Mesangial cell (primary cell): ENCODE data around the gene LPIN2. TPM values are rescaled to one million over a fixed set of nuclear protein-coding genes. Genes with fewer than 3 reads are reported as not detected.

ENCODE experiments used
- total RNA-seq: library from RNA; depleted of rRNA; stranded (reverse); fragments of >200 nt; gene quantifications from 2 replicates; pipeline ENCODE4 v1.2.3, GENCODE V29; 2015

The LPIN2 gene
- 18.6 and 29.3 TPM in 2 replicates for total RNA-seq

GRCh38 chr18:3013024-3013804, at the start of gene LPIN2:
TSS of gene LPIN2 (minus strand) at chr18:3013144. CDS start at chr18:2960840, 52,304 bp downstream.

Other genes with a start within 250 kb of the LPIN2 start
- 14.2 and 34.1 TPM in 2 replicates for gene EMILIN2, start 166.1 kb downstream of the LPIN2 start, total RNA-seq
- under 0.01 and 0.13 TPM in 2 replicates for gene MYOM1, start 206.8 kb upstream of the LPIN2 start, total RNA-seq
- gene MYL12A, start 234.7 kb upstream of the LPIN2 start, total RNA-seq: 571 and 668 TPM in 2 replicates
- 366 and 426 TPM in 2 replicates for gene MYL12B, start 249.0 kb upstream of the LPIN2 start, total RNA-seq